H1 (cell line): ENCODE measurements around the gene SND1. TPM values are rescaled to one million over a fixed set of nuclear protein-coding genes. Genes with fewer than 3 reads are reported as not detected.

Experiments
- MAX ChIP-seq: IDR thresholded peaks from 2 replicates; pipeline ENCODE4 v1.6.1; 2012; ENCODE audit warnings: inconsistent platforms
- polyA plus RNA-seq, 7 experiments: library from polyadenylated mRNA; depleted of rRNA in 3 of 7; stranded (reverse) in 5 of 7; unstranded in 2 of 7; fragments of >200 nt in 5 of 7; fragments of 200-250 nt in 2 of 7; gene quantifications; 1 replicate in 5 of 7; 2 replicates in 1 of 7; 4 replicates in 1 of 7; pipeline versions ENCODE4 v1.2.1 to v1.2.3, GENCODE V29; 2011 to 2013; ENCODE audit warnings: missing spikeins in 2 of 7, mixed read lengths in 2 of 7
- total RNA-seq: library from RNA; stranded (reverse); fragmentation: NEBNext Ultra II Directional; extraction: Animal tissue kit (Norgen Biotek cat#: 25700); gene quantifications from 2 replicates; pipeline ENCODE4 v1.2.1, GENCODE V29; 2021

Gene SND1
- total and polyA plus RNA-seq, 2 of the 8 experiments (the other 6 are each of a cell fraction or from before 2014, with no cell fraction given) = 122 to 290 TPM

- TF ChIP-seq MAX = no peak
Measured at GRCh38 chr7:127943541-127944521, 291.8 kb downstream of the SND1 start (continued).
